ENCODE measurements around the gene FBXL20.
"Not testable (repeated sequence)": the region's sequence is repeated elsewhere in the genome, so short reads cannot be mapped to it uniquely, and the experiment has no call there.

The FBXL20 gene

DNA sequence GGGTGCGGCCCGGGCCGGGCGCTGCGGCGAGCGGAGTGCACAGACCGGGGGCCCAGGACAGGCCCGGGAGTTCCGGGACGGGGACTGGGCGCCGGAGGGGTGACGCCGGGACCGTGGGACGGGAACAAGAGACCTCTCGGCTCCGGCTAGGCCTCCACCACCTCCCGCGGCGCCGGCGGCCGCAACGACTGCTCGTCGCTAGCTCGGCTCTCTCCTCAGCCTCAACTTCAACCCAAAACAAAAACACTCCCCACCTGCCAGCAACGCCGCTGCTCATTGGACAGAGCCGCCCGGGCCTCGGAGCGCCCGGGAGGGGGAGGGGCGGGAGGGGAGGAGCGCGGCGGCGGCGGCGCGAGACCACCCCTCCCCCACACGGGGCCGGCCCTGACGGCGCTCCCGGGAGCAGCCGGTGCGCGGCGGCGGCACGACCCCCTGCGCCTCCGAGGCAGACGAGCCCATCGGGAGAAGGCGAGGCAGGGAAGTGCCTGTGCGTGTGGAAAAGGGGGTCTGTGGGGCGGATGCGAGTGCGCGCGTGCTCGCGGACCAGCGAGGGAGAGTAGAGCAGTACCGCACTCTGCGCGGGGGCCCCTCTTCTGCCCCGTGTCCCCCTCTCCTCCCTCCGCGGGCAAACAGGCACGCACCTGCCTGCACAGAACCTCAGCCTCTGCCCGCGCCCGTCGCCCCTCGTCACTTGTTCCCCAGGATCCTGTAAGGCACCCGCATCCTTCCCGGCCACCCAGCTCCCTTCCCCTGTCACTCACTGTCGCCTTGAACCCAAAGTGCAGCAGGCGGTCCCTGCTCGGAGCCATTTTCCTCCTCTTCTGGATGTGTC is at the start of gene FBXL20:
FBXL20 (minus strand) TSS at position 215 of the 832 bp plus-strand sequence. CDS start 224 bp downstream, outside the sequence.
- FAIRE-seq (peak; percentile 5), DNase-seq (ENCODE audit: low spot score) (peak; percentile 99)

- FAIRE-seq (no peak), DNase-seq (ENCODE audit: low spot score) (peak; percentile 99)
Measured at GRCh38 chr17:39450847-39451581, 49.6 kb upstream of the FBXL20 start, which contains the start of gene MED1. TSS of gene MED1 (minus strand) at chr17:39451263. CDS start at chr17:39451062, 201 bp downstream.

GRCh38 chr17:39450051-39450450 is 48.6 kb upstream of the FBXL20 start:
- DNase-seq (ENCODE audit: low spot score), result no peak
- FAIRE-seq, result no peak

GRCh38 chr17:39447561-39447960 is 46.1 kb upstream of the FBXL20 start:
- DNase-seq (ENCODE audit: low spot score), result no peak
- FAIRE-seq, result no peak

GRCh38 chr17:39443326-39443725 is 41.9 kb upstream of the FBXL20 start:
- DNase-seq (ENCODE audit: low spot score) (no peak), FAIRE-seq (no peak)

DNA sequence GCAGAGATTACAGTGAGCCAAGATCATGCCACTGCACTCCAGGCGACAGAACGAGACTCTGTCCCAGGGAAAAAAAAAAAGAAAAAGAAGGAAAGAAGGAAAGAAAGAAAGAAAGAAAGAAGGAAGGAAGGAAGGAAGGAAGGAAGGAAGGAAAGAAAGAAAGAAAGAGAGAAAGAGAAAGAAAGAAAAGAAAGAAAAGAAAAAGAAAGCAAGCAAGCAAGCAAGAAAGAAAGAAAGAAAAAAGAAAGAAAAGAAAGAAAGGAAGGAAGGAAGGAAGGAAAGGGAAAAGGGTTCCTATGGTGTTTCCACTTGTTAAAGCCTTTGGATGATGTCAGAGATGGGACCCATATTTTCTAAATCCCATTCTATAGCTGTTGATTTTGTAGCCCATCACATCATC is 38.4 kb upstream of the FBXL20 start:
- FAIRE-seq; DNase-seq (ENCODE audit: low spot score): not testable (repeated sequence)

DNA sequence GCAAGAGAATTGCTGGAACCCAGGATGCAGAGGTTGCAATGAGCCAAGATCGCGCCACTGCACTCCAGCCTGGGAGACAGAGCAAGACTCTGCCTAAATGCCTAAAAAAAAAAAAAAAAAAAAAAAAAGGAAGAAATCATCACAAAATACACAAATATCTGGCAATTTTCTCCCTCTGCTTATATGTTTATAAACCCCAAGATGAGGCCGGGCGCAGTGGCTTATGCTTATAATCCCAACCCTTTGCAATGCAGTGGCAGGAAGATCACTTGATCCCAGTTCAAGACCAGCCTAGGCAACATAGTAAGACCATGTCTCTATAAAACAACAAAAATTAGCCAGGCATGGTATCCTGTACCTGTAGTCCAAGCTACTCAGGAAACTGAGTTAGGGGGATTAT is 28.2 kb upstream of the FBXL20 start:
- DNase-seq (ENCODE audit: low spot score) (no peak), FAIRE-seq (no peak)

DNA sequence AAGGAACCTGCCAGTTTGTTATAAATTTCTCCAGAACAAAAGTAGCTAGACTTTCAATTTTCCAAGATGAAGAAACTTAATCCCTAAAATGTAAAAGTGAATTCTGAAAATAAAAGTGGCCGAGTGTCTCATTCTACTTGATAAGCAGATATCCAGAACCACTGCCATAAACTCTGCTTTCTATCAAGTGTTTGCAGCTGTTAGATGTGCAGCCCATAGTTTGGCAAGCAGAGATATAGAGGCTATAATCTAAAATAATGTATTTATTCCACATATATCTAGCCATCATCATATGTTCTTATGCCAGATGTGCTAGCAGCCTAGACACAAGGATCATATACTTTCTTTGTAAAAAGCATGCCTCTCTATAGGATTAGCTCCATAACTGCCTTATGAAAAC is 14.7 kb upstream of the FBXL20 start:
- DNase-seq (ENCODE audit: low spot score) (no peak), FAIRE-seq (no peak)

DNA sequence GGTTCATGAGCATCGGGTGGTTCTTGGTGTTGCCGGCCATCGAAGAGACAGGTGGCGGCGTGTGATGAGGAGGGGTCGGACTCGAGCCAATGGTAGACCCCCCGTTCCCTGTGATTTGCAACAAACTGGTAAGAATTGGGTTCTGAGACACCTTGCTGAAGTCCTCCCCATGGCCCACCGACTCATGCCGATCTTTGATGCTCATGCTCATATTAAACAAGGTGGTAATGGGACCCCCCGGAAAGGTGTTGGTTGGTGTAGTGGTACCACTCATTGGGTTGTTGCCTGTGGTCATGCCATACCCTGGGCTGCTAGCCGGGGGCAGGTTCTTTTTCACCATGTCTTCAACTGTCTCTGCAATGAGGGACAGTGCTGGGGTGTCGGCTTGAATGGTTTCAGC is 8.9 kb upstream of the FBXL20 start:
- DNase-seq (ENCODE audit: low spot score) (no peak), FAIRE-seq (no peak)

DNA sequence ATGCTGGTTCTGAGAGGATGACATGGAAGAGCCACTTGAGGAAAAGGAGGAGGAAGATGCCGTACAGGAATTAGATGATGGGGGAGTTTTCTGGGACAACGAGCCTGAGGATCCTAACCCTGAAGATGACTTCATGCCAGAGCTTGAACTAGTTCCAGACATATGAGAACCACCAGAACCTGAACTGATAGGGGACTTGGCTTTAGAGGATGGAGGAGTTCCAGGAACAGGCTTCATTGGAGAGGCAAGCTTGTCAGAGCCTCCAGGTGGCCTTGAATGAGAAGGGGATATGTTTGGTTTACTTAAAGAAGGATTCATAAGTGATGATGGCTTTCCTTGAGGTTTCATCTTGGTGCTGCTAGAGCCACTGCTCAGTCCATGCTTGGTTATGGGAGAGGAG is 6.9 kb upstream of the FBXL20 start:
- no peak for DNase-seq (ENCODE audit: low spot score)
- no peak for FAIRE-seq

- FAIRE-seq, result no peak
Measured at GRCh38 chr17:39406951-39407350, 5.5 kb upstream of the FBXL20 start.

GRCh38 chr17:39405436-39405835 is 4.0 kb upstream of the FBXL20 start:
- FAIRE-seq, result no peak
- no peak for DNase-seq (ENCODE audit: low spot score)

More at GRCh38 chr17:39406951-39407350, 5.5 kb upstream of the FBXL20 start:
- DNase-seq (ENCODE audit: low spot score), result no peak

- DNase-seq (ENCODE audit: low spot score) (peak; percentile 20), FAIRE-seq (no peak)
Measured at GRCh38 chr17:39404542-39405378, 3.3 kb upstream of the FBXL20 start.

DNA sequence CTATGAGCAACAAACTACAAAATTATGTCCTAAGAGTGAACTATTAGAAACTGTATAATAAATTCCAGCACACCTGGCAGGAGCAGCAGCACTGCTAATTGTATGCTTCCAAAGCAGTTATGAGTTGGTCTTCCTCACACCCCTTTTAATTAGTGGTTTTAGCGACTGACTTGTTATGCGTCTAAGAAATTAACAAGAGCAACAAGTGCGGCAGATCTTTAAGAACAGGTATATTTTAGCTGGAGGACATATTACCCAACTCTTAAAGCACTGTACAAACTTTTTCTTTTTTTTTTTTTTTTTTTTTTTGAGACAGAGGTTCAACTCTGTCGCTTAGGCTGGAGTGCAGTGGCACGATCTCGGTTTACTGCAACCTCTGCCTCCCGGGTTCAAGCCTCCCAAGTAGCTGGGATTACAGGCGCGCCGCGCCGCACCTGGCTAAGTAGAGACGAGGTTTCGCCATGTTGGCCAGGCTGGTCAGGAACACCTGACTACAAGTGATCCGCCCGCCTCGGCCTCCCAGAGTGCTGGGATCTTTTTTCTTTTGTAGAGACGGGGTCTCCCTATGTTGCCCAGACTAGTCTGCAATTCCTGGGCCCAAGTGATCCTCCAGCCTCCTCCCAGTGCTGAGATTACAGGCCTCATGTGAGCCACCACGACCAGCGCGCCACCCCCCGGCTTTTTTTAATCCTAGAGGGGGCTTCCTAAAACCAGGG is 1.6 kb upstream of the FBXL20 start:
- FAIRE-seq (no peak), DNase-seq (ENCODE audit: low spot score) (no peak)

- DNase-seq (ENCODE audit: low spot score), result peak; percentile 99
- FAIRE-seq, result peak; percentile 44
Measured at GRCh38 chr17:39402244-39402889, 941 bp upstream of the FBXL20 start.

DNA sequence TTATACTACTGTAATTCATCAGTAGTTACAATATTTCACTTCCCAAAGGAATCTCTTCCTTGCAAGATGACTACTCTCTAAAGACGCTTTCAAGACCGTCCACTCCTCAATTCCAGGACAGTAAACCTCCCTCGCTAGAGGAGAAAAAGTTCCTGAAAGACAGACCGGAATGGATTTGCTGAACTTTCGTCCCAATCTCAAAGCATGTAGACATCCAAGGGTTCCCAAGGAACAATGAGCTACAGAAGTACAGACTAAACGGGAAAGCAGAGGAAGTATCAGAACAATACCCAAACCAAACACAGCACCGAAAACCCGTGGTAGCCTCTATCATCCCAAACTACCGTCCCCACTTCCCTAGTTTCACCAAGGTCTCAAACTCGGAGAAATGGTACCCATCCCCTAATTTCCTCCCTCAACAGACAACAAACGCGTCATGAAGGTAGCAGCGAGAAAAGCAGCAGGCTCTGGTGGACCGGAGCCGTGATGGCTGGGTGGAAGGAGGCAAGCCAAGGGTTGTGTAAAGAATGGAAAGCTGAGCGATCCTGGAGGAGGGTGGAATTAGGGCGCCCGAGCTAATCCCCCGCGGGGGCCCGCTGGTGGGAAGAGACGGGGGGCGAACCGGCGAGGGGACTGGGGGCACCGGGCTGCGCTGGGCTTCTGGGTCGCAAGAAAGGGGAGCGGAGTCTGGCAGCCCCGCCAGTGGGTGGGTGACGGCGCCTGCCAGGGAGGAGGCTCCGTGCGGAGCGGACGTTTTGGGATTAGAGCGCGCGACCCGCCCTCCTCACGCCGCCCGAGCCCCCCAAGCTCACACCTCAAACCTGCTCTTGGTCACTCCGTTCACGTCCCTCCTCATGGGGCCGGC is 647 bp downstream of the FBXL20 start:
- no peak for FAIRE-seq
- DNase-seq (ENCODE audit: low spot score), result no peak

- FAIRE-seq, result no peak
Measured at GRCh38 chr17:39399791-39400190, 1.6 kb downstream of the FBXL20 start.

DNA sequence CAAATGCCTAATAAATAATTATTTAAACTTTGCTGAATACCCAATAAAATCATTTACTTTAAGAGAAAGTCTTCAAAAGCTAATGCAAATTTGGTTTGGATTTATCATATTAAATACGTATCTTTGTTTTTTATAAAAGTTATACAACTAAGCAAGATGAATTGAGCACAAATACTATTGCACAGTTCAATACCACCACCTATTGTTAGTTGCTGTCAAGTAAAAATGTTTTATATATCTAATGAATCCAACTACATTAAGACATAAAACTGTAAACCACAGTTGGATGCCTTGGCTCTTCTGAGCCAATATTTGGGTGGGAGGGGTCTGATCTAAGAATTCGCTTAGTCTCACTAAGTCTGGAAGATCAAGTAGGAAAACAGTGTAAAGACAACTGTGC is 7.7 kb downstream of the FBXL20 start:
- DNase-seq (ENCODE audit: low spot score), result no peak
- FAIRE-seq, result no peak

More at GRCh38 chr17:39399791-39400190, 1.6 kb downstream of the FBXL20 start:
- no peak for DNase-seq (ENCODE audit: low spot score)

DNA sequence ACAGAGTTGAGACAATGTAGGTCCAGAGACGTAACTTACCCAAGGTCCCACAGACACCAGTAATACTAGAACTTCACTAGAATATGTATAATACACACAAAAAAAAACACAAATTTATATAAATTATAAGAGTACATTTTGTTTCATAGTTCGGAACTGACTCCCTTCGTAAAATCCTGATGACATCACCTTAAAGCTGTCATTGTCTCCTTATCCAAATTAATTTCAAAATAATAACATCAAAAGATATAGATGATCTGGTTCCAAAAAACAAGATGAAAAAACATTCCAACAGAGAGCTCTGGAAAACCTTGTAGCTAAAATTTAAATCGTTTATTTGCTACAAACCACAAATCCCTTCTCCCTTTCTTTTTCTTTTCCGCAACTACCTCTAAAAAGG is 10.0 kb downstream of the FBXL20 start:
- no peak for DNase-seq (ENCODE audit: low spot score)
- no peak for FAIRE-seq
